GM18873 (cell line): ENCODE results near the gene FRMD8.
A peak's percentile ranks its signal among the peaks of the same experiment; 100 is the strongest.
"Not testable (repeated sequence)": the region's sequence is repeated elsewhere in the genome, so short reads cannot be mapped to it uniquely, and the experiment has no call there.

Experiments
- ATAC-seq: cut with Tn5 transposase; IDR thresholded peaks from one replicate; pipeline ENCODE4 v1.9.1; 2021; ENCODE audit warnings: mild to moderate bottlenecking, moderate library complexity, moderate number of reproducible peaks; ENCODE audit not compliant: unreplicated experiment, low FRiP score

Gene FRMD8

GRCh38 chr11:65412271-65413076, 26.0 kb downstream of the FRMD8 start:
- ATAC-seq: no peak

- not testable (repeated sequence) for ATAC-seq
Observed at GRCh38 chr11:65413077-65413664, 26.7 kb downstream of the FRMD8 start.

- no peak for ATAC-seq
Observed at GRCh38 chr11:65414776-65415498, 28.5 kb downstream of the FRMD8 start.

- no peak for ATAC-seq
Observed at GRCh38 chr11:65415499-65416340, 29.3 kb downstream of the FRMD8 start.

- ATAC-seq: no peak
Observed at GRCh38 chr11:65416341-65416824, 29.9 kb downstream of the FRMD8 start.

- ATAC-seq: no peak
Observed at GRCh38 chr11:65416841-65417701, 30.6 kb downstream of the FRMD8 start.

GRCh38 chr11:65417702-65418430, 31.4 kb downstream of the FRMD8 start:
- ATAC-seq: no peak

GRCh38 chr11:65418431-65418680, 31.9 kb downstream of the FRMD8 start:
- ATAC-seq: no peak

- peak; percentile 30 for ATAC-seq
Observed at GRCh38 chr11:65418681-65419459, 32.4 kb downstream of the FRMD8 start.

GRCh38 chr11:65419460-65419771, 33.0 kb downstream of the FRMD8 start:
- no peak for ATAC-seq

- ATAC-seq: no peak
Observed at GRCh38 chr11:65419772-65420481, 33.5 kb downstream of the FRMD8 start.

GRCh38 chr11:65420506-65420905, 34.1 kb downstream of the FRMD8 start:
- ATAC-seq: no peak

GRCh38 chr11:65420979-65421793, 34.7 kb downstream of the FRMD8 start:
- ATAC-seq: no peak

- no peak for ATAC-seq
Observed at GRCh38 chr11:65421794-65422632, 35.6 kb downstream of the FRMD8 start.

- no peak for ATAC-seq
Observed at GRCh38 chr11:65422633-65423515, 36.4 kb downstream of the FRMD8 start, which contains the start of gene NEAT1. NEAT1 (plus strand) TSS chr11:65422798.
